GM12864 (cell line): ENCODE results near the gene NLRX1.
"Not testable (repeated sequence)": the region's sequence is repeated elsewhere in the genome, so short reads cannot be mapped to it uniquely, and the experiment has no call there.

ENCODE experiments used
- DNase-seq: peaks from one replicate; pipeline ENCODE4 v3.0.0-alpha.2; 2011; ENCODE audit warnings: low read depth
- H3K4me3 ChIP-seq: 2 replicates; pipeline ENCODE4 v1.5.1; 2011; ENCODE audit warnings: mild to moderate bottlenecking, low read depth, low read length, control low read depth
- CTCF ChIP-seq: IDR thresholded peaks from 2 replicates; pipeline ENCODE4 v1.5.1; 2011; ENCODE audit warnings: low read depth, mild to moderate bottlenecking, moderate library complexity, low read length, control low read depth, inconsistent platforms; ENCODE audit errors: missing control alignments

NLRX1 gene

GRCh38 chr11:119166368-119167076, 2.0 kb upstream of the NLRX1 start:
- no peak for DNase-seq
- H3K4me3 ChIP-seq = no peak overlapping the region
- no peak for TF ChIP-seq CTCF

DNA sequence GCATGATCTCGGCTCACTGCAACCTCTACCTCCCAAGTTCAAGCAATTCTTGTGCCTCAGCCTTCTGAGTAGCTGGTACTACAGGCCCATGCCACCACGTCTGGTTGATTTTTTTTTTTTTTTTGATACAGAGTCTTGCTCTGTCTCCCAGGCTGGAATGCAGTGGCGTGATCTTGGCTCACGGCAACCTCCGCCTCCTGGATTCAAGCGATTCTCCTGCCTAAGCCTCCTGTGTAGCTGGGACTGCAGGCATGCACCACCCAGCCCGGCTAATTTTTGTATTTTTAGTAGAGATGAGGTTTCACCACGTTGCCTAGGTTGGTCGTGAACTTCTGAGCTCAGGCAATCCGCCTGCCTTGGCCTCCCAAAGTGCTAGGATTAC, 1.5 kb upstream of the NLRX1 start:
- not testable (repeated sequence) for H3K4me3 ChIP-seq

DNA sequence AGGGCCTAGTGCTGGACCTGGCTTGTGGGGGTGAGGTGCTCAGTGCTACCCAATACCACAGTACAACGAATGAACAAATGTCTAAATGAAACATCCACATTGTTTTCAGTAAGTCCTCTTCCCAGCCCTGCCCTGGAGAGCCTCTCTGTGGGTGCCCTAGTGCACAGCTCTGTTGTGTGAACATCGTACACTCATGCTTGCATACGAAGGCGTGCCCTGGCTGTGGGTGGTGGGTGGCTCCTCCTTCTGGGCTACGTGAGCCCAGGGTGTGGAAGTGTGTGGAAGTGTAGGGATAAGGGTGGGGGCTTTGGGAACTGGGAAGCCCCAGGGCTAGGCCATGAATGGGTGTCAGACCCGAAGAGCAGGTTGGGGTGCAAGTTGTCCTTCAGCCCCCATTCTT, 592 bp upstream of the NLRX1 start:
- no peak for DNase-seq
- no peak overlapping the region for H3K4me3 ChIP-seq
- TF ChIP-seq CTCF = no peak

More for the DNA sequence above, 1.5 kb upstream of the NLRX1 start:
- not testable (repeated sequence) for DNase-seq

DNA sequence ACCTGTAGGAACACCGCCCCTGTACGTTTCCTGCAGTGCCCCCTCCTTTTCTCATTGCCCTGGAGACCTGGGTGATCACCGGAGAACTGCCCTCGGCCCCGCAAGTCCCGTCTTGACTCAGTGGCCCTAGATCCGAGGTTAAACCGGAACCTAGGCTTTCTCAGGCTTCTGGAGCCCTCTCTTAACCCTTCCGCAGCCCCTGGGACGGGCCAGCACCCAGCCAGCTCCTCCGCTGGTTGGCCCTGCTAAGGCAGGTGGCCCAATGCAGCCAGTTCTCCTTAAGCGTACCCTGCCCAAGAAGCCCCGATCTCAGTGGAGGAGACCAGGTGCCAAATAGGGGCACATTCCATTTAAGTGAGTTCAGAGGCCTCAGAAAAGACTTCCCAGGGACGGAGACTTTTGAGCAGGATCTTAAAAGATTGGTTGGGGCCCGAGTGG, 776 bp downstream of the NLRX1 start:
- peak overlapping the region; percentile 77 for H3K4me3 ChIP-seq
- no peak for TF ChIP-seq CTCF
- peak; percentile 24 for DNase-seq

GRCh38 chr11:119172513-119172912, 4.0 kb downstream of the NLRX1 start:
- no peak for DNase-seq
- TF ChIP-seq CTCF = no peak
- no peak overlapping the region for H3K4me3 ChIP-seq

DNA sequence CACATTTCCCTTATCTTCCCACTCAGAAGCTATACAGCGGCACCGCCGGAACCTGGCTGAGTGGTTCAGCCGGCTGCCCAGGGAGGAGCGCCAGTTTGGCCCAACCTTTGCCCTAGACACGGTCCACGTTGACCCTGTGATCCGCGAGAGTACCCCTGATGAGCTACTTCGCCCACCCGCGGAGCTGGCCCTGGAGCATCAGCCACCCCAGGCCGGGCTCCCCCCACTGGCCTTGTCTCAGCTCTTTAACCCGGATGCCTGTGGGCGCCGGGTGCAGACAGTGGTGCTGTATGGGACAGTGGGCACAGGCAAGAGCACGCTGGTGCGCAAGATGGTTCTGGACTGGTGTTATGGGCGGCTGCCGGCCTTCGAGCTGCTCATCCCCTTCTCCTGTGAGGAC, 4.9 kb downstream of the NLRX1 start:
- TF ChIP-seq CTCF = no peak
- H3K4me3 ChIP-seq = no peak overlapping the region
- no peak for DNase-seq

DNA sequence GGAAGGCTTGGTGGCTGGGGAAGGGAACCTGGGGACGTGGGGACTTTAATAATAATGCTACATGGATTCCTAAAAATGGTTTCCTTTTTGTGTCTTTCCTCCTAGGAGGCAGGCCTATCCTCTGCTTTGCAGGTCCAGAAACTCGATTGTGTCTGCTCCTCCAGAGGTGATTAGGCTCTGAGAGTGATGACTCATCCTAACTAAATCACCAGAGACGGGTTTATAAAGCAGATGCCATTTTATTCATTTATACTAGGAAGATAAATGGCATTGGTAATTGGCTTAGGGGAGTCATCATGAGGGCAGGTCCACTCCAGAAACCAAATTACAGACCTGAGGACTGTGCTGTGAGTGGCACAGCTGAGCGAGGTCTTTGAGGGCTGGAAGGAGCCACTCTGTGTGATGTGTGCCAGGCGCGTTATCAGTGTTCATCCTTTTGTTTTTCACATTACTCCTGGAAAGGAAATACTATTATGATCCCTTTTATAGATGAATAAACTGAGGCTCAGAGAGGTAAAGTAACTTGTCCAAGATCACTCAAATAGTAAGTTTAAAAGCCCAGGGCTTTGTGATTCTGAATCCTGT, 7.1 kb downstream of the NLRX1 start:
- TF ChIP-seq CTCF = no peak
- H3K4me3 ChIP-seq = no peak overlapping the region
- no peak for DNase-seq
